Mesothelial cell of epicardium (in vitro differentiated cells): Measurements from ENCODE around the gene MYH11. TPM values are rescaled to one million over a fixed set of nuclear protein-coding genes. Genes with fewer than 3 reads are reported as not detected.
"Not testable (repeated sequence)": the region's sequence is repeated elsewhere in the genome, so short reads cannot be mapped to it uniquely, and the experiment has no call there.

Experiments
- DNase-seq, 2 experiments: peaks; one replicate each; pipeline ENCODE4 v3.0.0; 2021; ENCODE audit warnings: low spot score in 2 of 2; ENCODE audit not compliant: unreplicated experiment in 2 of 2
- H3K27ac Mint-ChIP-seq: 2 replicates; pipeline ENCODE4 v1.8.0; 2021; ENCODE audit warnings: mixed read lengths
- H3K27me3 Mint-ChIP-seq: 2 replicates; pipeline ENCODE4 v1.8.0; 2021; ENCODE audit warnings: low read depth, mixed read lengths
- H3K36me3 Mint-ChIP-seq: 2 replicates; pipeline ENCODE4 v1.8.0; 2021; ENCODE audit warnings: mixed read lengths
- H3K4me1 Mint-ChIP-seq: 2 replicates; pipeline ENCODE4 v1.8.0; 2021; ENCODE audit warnings: mixed read lengths
- H3K4me3 Mint-ChIP-seq: 2 replicates; pipeline ENCODE4 v1.8.0; 2021; ENCODE audit warnings: mild to moderate bottlenecking, moderate library complexity, mixed read lengths
- H3K9me3 Mint-ChIP-seq: 2 replicates; pipeline ENCODE4 v1.8.0; 2021; ENCODE audit warnings: mixed read lengths
- CTCF ChIP-seq: fragments of 200-600 bp; sonication (generic); IDR thresholded peaks from one replicate; pipeline ENCODE4 v1.5.0; 2021; ENCODE audit warnings: antibody characterized with exemption; ENCODE audit not compliant: unreplicated experiment
- total RNA-seq: library from RNA; stranded (reverse); gene quantifications from 3 replicates; pipeline ENCODE4 v1.2.1, GENCODE V29; 2021

Gene MYH11
- total RNA-seq, 1 donor from 2014 or later: 0.58 TPM

GRCh38 chr16:15676506-15676905, 180.3 kb downstream of the MYH11 start:
- H3K36me3 Mint-ChIP-seq: peaks cover 13% of the 10 kb centered on the region
- DNase-seq: no peak
- H3K4me1 Mint-ChIP-seq: no peaks in the 10 kb centered on the region
- no peaks in the 10 kb centered on the region for H3K9me3 Mint-ChIP-seq
- no peaks in the 10 kb centered on the region for H3K27me3 Mint-ChIP-seq
- no peak for TF ChIP-seq CTCF
- no peak overlapping the region for H3K27ac Mint-ChIP-seq
- no peak overlapping the region for H3K4me3 Mint-ChIP-seq

GRCh38 chr16:15674571-15674970, 182.3 kb downstream of the MYH11 start:
- Mint-ChIP-seq H3K9me3 (no peaks in the 10 kb centered on the region), H3K36me3 (peaks cover 16% of the 10 kb centered on the region), H3K27me3 (no peaks in the 10 kb centered on the region), H3K4me1 (no peaks in the 10 kb centered on the region), H3K4me3 (no peak overlapping the region), H3K27ac (no peak overlapping the region)
- DNase-seq: no peak
- TF ChIP-seq CTCF: no peak

- no peaks in the 10 kb centered on the region for H3K4me1 Mint-ChIP-seq
- no peak overlapping the region for H3K4me3 Mint-ChIP-seq
- peak overlapping the region; percentile 44 for H3K27ac Mint-ChIP-seq
- TF ChIP-seq CTCF: no peak
- no peaks in the 10 kb centered on the region for H3K27me3 Mint-ChIP-seq
- no peak for DNase-seq
- peaks cover 11% of the 10 kb centered on the region for H3K36me3 Mint-ChIP-seq
- H3K9me3 Mint-ChIP-seq: no peaks in the 10 kb centered on the region
Observed at GRCh38 chr16:15672514-15673167, 184.2 kb downstream of the MYH11 start.

GRCh38 chr16:15672127-15672513, 184.7 kb downstream of the MYH11 start:
- H3K4me1 Mint-ChIP-seq, H3K9me3 Mint-ChIP-seq, DNase-seq, H3K27me3 Mint-ChIP-seq, H3K4me3 Mint-ChIP-seq, H3K27ac Mint-ChIP-seq: not testable (repeated sequence)
- peaks cover 14% of the 10 kb centered on the region for H3K36me3 Mint-ChIP-seq

GRCh38 chr16:15671530-15672117, 185.2 kb downstream of the MYH11 start:
- no peak for TF ChIP-seq CTCF
- no peaks in the 10 kb centered on the region for H3K9me3 Mint-ChIP-seq
- no peak overlapping the region for H3K4me3 Mint-ChIP-seq
- no peaks in the 10 kb centered on the region for H3K27me3 Mint-ChIP-seq
- no peak overlapping the region for H3K27ac Mint-ChIP-seq
- H3K4me1 Mint-ChIP-seq: no peaks in the 10 kb centered on the region
- peaks cover 16% of the 10 kb centered on the region for H3K36me3 Mint-ChIP-seq
- no peak for DNase-seq

GRCh38 chr16:15667091-15667742, 189.6 kb downstream of the MYH11 start:
- DNase-seq: no peak
- Mint-ChIP-seq H3K27ac (no peak overlapping the region), H3K4me3 (no peak overlapping the region), H3K27me3 (no peaks in the 10 kb centered on the region), H3K4me1 (no peaks in the 10 kb centered on the region), H3K9me3 (no peaks in the 10 kb centered on the region), H3K36me3 (peaks cover 14% of the 10 kb centered on the region)
- no peak for TF ChIP-seq CTCF
